ENCODE results near the gene SEC14L3.

Gene SEC14L3

GRCh38 chr22:30471616-30472318 is at the start of gene SEC14L3:
SEC14L3 (minus strand) TSS chr22:30472017; CDS start chr22:30471958, 59 bp downstream.
- no peaks in the 10 kb centered on the region for H3K27me3 ChIP-seq (ENCODE audit: control insufficient read depth, insufficient read depth, low read length)
- H3K4me1 ChIP-seq (ENCODE audit: control insufficient read depth, insufficient read depth, low read length): no peaks in the 10 kb centered on the region
- no CpG with 5 or more reads among the region's 13 CpGs for WGBS (ENCODE audit: insufficient coverage, insufficient read length)
- no peaks in the 10 kb centered on the region for H3K36me3 ChIP-seq (ENCODE audit: control insufficient read depth, insufficient read depth, low read length)
- H3K4me3 ChIP-seq (ENCODE audit: low read length): no peak within 1 kb of the TSS
- H3K27ac ChIP-seq (ENCODE audit: low read length): no peak within 1 kb of the TSS
- DNase-seq (ENCODE audit: low read depth, low spot score): no peak
- H3K9me3 ChIP-seq (ENCODE audit: control insufficient read depth, insufficient read depth, low read length): no peaks in the 10 kb centered on the region

GRCh38 chr22:30519842-30520425 is 48.1 kb upstream of the SEC14L3 start:
- H3K9me3 ChIP-seq (ENCODE audit: control insufficient read depth, insufficient read depth, low read length): no peaks in the 10 kb centered on the region
- no peak for DNase-seq (ENCODE audit: low read depth, low spot score)
- no peak overlapping the region for H3K4me3 ChIP-seq (ENCODE audit: low read length)
- no peaks in the 10 kb centered on the region for H3K4me1 ChIP-seq (ENCODE audit: control insufficient read depth, insufficient read depth, low read length)
- WGBS (ENCODE audit: insufficient coverage, insufficient read length): no CpG with 5 or more reads among the region's 7 CpGs
- H3K36me3 ChIP-seq (ENCODE audit: control insufficient read depth, insufficient read depth, low read length): no peaks in the 10 kb centered on the region
- no peaks in the 10 kb centered on the region for H3K27me3 ChIP-seq (ENCODE audit: control insufficient read depth, insufficient read depth, low read length)
- no peak overlapping the region for H3K27ac ChIP-seq (ENCODE audit: low read length)

- H3K27ac ChIP-seq (ENCODE audit: low read length): no peak overlapping the region
- no peaks in the 10 kb centered on the region for H3K9me3 ChIP-seq (ENCODE audit: control insufficient read depth, insufficient read depth, low read length)
- no peak overlapping the region for H3K4me3 ChIP-seq (ENCODE audit: low read length)
- no peaks in the 10 kb centered on the region for H3K36me3 ChIP-seq (ENCODE audit: control insufficient read depth, insufficient read depth, low read length)
- DNase-seq (ENCODE audit: low read depth, low spot score): no peak
- no peaks in the 10 kb centered on the region for H3K27me3 ChIP-seq (ENCODE audit: control insufficient read depth, insufficient read depth, low read length)
- no peaks in the 10 kb centered on the region for H3K4me1 ChIP-seq (ENCODE audit: control insufficient read depth, insufficient read depth, low read length)
- no CpG with 5 or more reads among the region's 5 CpGs for WGBS (ENCODE audit: insufficient coverage, insufficient read length)
These were observed 44.9 kb upstream of the SEC14L3 start for GRCh38 chr22:30516731-30517130.

- no peak overlapping the region for H3K4me3 ChIP-seq (ENCODE audit: low read length)
- no peak overlapping the region for H3K27ac ChIP-seq (ENCODE audit: low read length)
- H3K36me3 ChIP-seq (ENCODE audit: control insufficient read depth, insufficient read depth, low read length): no peaks in the 10 kb centered on the region
- no peaks in the 10 kb centered on the region for H3K9me3 ChIP-seq (ENCODE audit: control insufficient read depth, insufficient read depth, low read length)
- no peaks in the 10 kb centered on the region for H3K4me1 ChIP-seq (ENCODE audit: control insufficient read depth, insufficient read depth, low read length)
- DNase-seq (ENCODE audit: low read depth, low spot score): no peak
- H3K27me3 ChIP-seq (ENCODE audit: control insufficient read depth, insufficient read depth, low read length): no peaks in the 10 kb centered on the region
- no CpG with 5 or more reads among the region's 6 CpGs for WGBS (ENCODE audit: insufficient coverage, insufficient read length)
These were observed 44.5 kb upstream of the SEC14L3 start for GRCh38 chr22:30516273-30516672.

GRCh38 chr22:30514252-30514651 is 42.4 kb upstream of the SEC14L3 start:
- Histone ChIP-seq H3K27me3 (ENCODE audit: control insufficient read depth, insufficient read depth, low read length) (no peaks in the 10 kb centered on the region), H3K27ac (ENCODE audit: low read length) (no peak overlapping the region), H3K36me3 (ENCODE audit: control insufficient read depth, insufficient read depth, low read length) (no peaks in the 10 kb centered on the region), H3K4me3 (ENCODE audit: low read length) (no peak overlapping the region), H3K4me1 (ENCODE audit: control insufficient read depth, insufficient read depth, low read length) (no peaks in the 10 kb centered on the region), H3K9me3 (ENCODE audit: control insufficient read depth, insufficient read depth, low read length) (no peaks in the 10 kb centered on the region)
- DNase-seq (ENCODE audit: low read depth, low spot score): no peak
- no CpG with 5 or more reads among the region's 4 CpGs for WGBS (ENCODE audit: insufficient coverage, insufficient read length)

- Histone ChIP-seq H3K36me3 (ENCODE audit: control insufficient read depth, insufficient read depth, low read length) (no peaks in the 10 kb centered on the region), H3K27me3 (ENCODE audit: control insufficient read depth, insufficient read depth, low read length) (no peaks in the 10 kb centered on the region), H3K27ac (ENCODE audit: low read length) (no peak overlapping the region), H3K9me3 (ENCODE audit: control insufficient read depth, insufficient read depth, low read length) (no peaks in the 10 kb centered on the region), H3K4me3 (ENCODE audit: low read length) (no peak overlapping the region), H3K4me1 (ENCODE audit: control insufficient read depth, insufficient read depth, low read length) (no peaks in the 10 kb centered on the region)
- no peak for DNase-seq (ENCODE audit: low read depth, low spot score)
- no CpG with 5 or more reads among the region's 6 CpGs for WGBS (ENCODE audit: insufficient coverage, insufficient read length)
These were observed 41.6 kb upstream of the SEC14L3 start for GRCh38 chr22:30513462-30513861.

- no peaks in the 10 kb centered on the region for H3K9me3 ChIP-seq (ENCODE audit: control insufficient read depth, insufficient read depth, low read length)
- no peak for DNase-seq (ENCODE audit: low read depth, low spot score)
- H3K36me3 ChIP-seq (ENCODE audit: control insufficient read depth, insufficient read depth, low read length): no peaks in the 10 kb centered on the region
- no peak overlapping the region for H3K27ac ChIP-seq (ENCODE audit: low read length)
- no peaks in the 10 kb centered on the region for H3K27me3 ChIP-seq (ENCODE audit: control insufficient read depth, insufficient read depth, low read length)
- no peak overlapping the region for H3K4me3 ChIP-seq (ENCODE audit: low read length)
- H3K4me1 ChIP-seq (ENCODE audit: control insufficient read depth, insufficient read depth, low read length): no peaks in the 10 kb centered on the region
- no CpG with 5 or more reads among the region's 7 CpGs for WGBS (ENCODE audit: insufficient coverage, insufficient read length)
These were observed 40.1 kb upstream of the SEC14L3 start for GRCh38 chr22:30511911-30512310.

GRCh38 chr22:30511109-30511508 is 39.3 kb upstream of the SEC14L3 start:
- no peak overlapping the region for H3K4me3 ChIP-seq (ENCODE audit: low read length)
- no peak overlapping the region for H3K27ac ChIP-seq (ENCODE audit: low read length)
- no peaks in the 10 kb centered on the region for H3K36me3 ChIP-seq (ENCODE audit: control insufficient read depth, insufficient read depth, low read length)
- no peaks in the 10 kb centered on the region for H3K27me3 ChIP-seq (ENCODE audit: control insufficient read depth, insufficient read depth, low read length)
- H3K4me1 ChIP-seq (ENCODE audit: control insufficient read depth, insufficient read depth, low read length): no peaks in the 10 kb centered on the region
- no peak for DNase-seq (ENCODE audit: low read depth, low spot score)
- no CpG with 5 or more reads among the region's 9 CpGs for WGBS (ENCODE audit: insufficient coverage, insufficient read length)
- no peaks in the 10 kb centered on the region for H3K9me3 ChIP-seq (ENCODE audit: control insufficient read depth, insufficient read depth, low read length)

- Histone ChIP-seq H3K4me3 (ENCODE audit: low read length) (no peak overlapping the region), H3K27ac (ENCODE audit: low read length) (no peak overlapping the region), H3K4me1 (ENCODE audit: control insufficient read depth, insufficient read depth, low read length) (no peaks in the 10 kb centered on the region), H3K9me3 (ENCODE audit: control insufficient read depth, insufficient read depth, low read length) (no peaks in the 10 kb centered on the region), H3K27me3 (ENCODE audit: control insufficient read depth, insufficient read depth, low read length) (no peaks in the 10 kb centered on the region), H3K36me3 (ENCODE audit: control insufficient read depth, insufficient read depth, low read length) (no peaks in the 10 kb centered on the region)
- DNase-seq (ENCODE audit: low read depth, low spot score): no peak
- WGBS (ENCODE audit: insufficient coverage, insufficient read length): no CpG with 5 or more reads among the region's 5 CpGs
These were observed 36.4 kb upstream of the SEC14L3 start for GRCh38 chr22:30508216-30508615.

- H3K27ac ChIP-seq (ENCODE audit: low read length): no peak overlapping the region
These were observed 35.9 kb upstream of the SEC14L3 start for GRCh38 chr22:30507670-30508069.

GRCh38 chr22:30506507-30506968 is 34.7 kb upstream of the SEC14L3 start:
- no peak overlapping the region for H3K4me3 ChIP-seq (ENCODE audit: low read length)
- H3K9me3 ChIP-seq (ENCODE audit: control insufficient read depth, insufficient read depth, low read length): no peaks in the 10 kb centered on the region
- no peaks in the 10 kb centered on the region for H3K27me3 ChIP-seq (ENCODE audit: control insufficient read depth, insufficient read depth, low read length)
- no peak for DNase-seq (ENCODE audit: low read depth, low spot score)
- no CpG with 5 or more reads among the region's 8 CpGs for WGBS (ENCODE audit: insufficient coverage, insufficient read length)
- no peaks in the 10 kb centered on the region for H3K4me1 ChIP-seq (ENCODE audit: control insufficient read depth, insufficient read depth, low read length)
- no peak overlapping the region for H3K27ac ChIP-seq (ENCODE audit: low read length)
- no peaks in the 10 kb centered on the region for H3K36me3 ChIP-seq (ENCODE audit: control insufficient read depth, insufficient read depth, low read length)

More at GRCh38 chr22:30507670-30508069, 35.9 kb upstream of the SEC14L3 start:
- H3K4me1 ChIP-seq (ENCODE audit: control insufficient read depth, insufficient read depth, low read length): no peaks in the 10 kb centered on the region
- no peak for DNase-seq (ENCODE audit: low read depth, low spot score)
- H3K9me3 ChIP-seq (ENCODE audit: control insufficient read depth, insufficient read depth, low read length): no peaks in the 10 kb centered on the region
- H3K27me3 ChIP-seq (ENCODE audit: control insufficient read depth, insufficient read depth, low read length): no peaks in the 10 kb centered on the region
- H3K4me3 ChIP-seq (ENCODE audit: low read length): no peak overlapping the region
- no peaks in the 10 kb centered on the region for H3K36me3 ChIP-seq (ENCODE audit: control insufficient read depth, insufficient read depth, low read length)
- WGBS (ENCODE audit: insufficient coverage, insufficient read length): no CpG with 5 or more reads among the region's 4 CpGs

Data from iPS DF 6.9 (cell line).